Ovary (tissue), 3 donors: Measurements from ENCODE around the gene IGSF9.

Experiments
- CTCF ChIP-seq, 3 donors: fragments of 450-650 bp in 2 of 3; fragments of 200-600 bp in 1 of 3; IDR thresholded peaks; one replicate each; pipeline versions ENCODE4 v1.5.1 to v1.8.0; 2016 to 2022; ENCODE audit warnings: antibody characterized with exemption in 3 of 3, mild to moderate bottlenecking in 1 of 3
- EP300 ChIP-seq: sonication (generic); formaldehyde crosslinking; IDR thresholded peaks from one replicate; pipeline ENCODE4 v1.6.1; 2017; ENCODE audit warnings: antibody characterized with exemption
- POLR2A ChIP-seq: fragments of 450-650 bp; IDR thresholded peaks from one replicate; pipeline ENCODE4 v1.6.1; 2017; ENCODE audit warnings: antibody characterized with exemption, mild to moderate bottlenecking, moderate library complexity
- donor health status: DM: no; HTN: no; CAD: no.

- TF ChIP-seq POLR2A (no peak), CTCF (IDR thresholded peaks at IDR 0.05) (no peak), EP300 (no peak)
These were observed 45.2 kb downstream of the IGSF9 start, which contains the start of gene CFAP45 for GRCh38 chr1:159900086-159900680.
